Liver (tissue), 9 donors: Measurements from ENCODE around the gene OPTC. TPM values are rescaled to one million over a fixed set of nuclear protein-coding genes. Genes with fewer than 3 reads are reported as not detected.

ENCODE experiments used
- DNase-seq: peaks from one replicate; pipeline ENCODE4 v3.0.0-alpha.2; 2017; ENCODE audit warnings: low spot score
- H3K27ac ChIP-seq, 2 donors: one replicate each; pipeline ENCODE4 v1.7.0; 2013; ENCODE audit warnings: inconsistent platforms in 2 of 2, low read length in 2 of 2, control low read depth in 1 of 2, low read depth in 1 of 2, mild to moderate bottlenecking in 1 of 2
- H3K27me3 ChIP-seq, 4 donors: one replicate each; pipeline versions ENCODE4 v1.6.1 to v1.7.0; 2013; ENCODE audit warnings: low read length in 3 of 4, inconsistent platforms in 1 of 4, mild to moderate bottlenecking in 1 of 4, moderate library complexity in 1 of 4; ENCODE audit not compliant: control insufficient read depth in 4 of 4, insufficient read depth in 4 of 4
- H3K36me3 ChIP-seq, 4 donors: one replicate each; pipeline versions ENCODE4 v1.6.1 to v1.7.0; 2013; ENCODE audit warnings: low read length in 3 of 4, mild to moderate bottlenecking in 3 of 4, low read depth in 1 of 4, moderate library complexity in 1 of 4; ENCODE audit not compliant: control insufficient read depth in 4 of 4, insufficient read depth in 3 of 4
- H3K4me1 ChIP-seq, 4 donors: one replicate each; pipeline versions ENCODE4 v1.6.1 to v1.7.0; 2013; ENCODE audit warnings: low read length in 3 of 4, mild to moderate bottlenecking in 3 of 4, moderate library complexity in 1 of 4; ENCODE audit not compliant: control insufficient read depth in 4 of 4, insufficient read depth in 4 of 4
- H3K4me3 ChIP-seq, 3 donors: one replicate each; pipeline versions ENCODE4 v1.6.1 to v1.7.0; 2013; ENCODE audit warnings: low read length in 3 of 3, control low read depth in 1 of 3, low read depth in 1 of 3, mild to moderate bottlenecking in 1 of 3
- H3K9ac ChIP-seq, 2 donors: one replicate each; pipeline ENCODE4 v1.7.0; 2013; ENCODE audit warnings: low read length in 2 of 2, mild to moderate bottlenecking in 2 of 2, moderate library complexity in 2 of 2, control low read depth in 1 of 2, low read depth in 1 of 2
- H3K9me3 ChIP-seq, 4 donors: one replicate each; pipeline versions ENCODE4 v1.6.1 to v1.7.0; 2013; ENCODE audit warnings: low read length in 3 of 4; ENCODE audit not compliant: control insufficient read depth in 4 of 4
- EGR1 ChIP-seq, 2 donors: IDR thresholded peaks; 2 replicates each; pipeline ENCODE4 v1.6.1; 2016 to 2018; ENCODE audit warnings: antibody characterized with exemption in 2 of 2, low read depth in 2 of 2
- FOXA1 ChIP-seq: IDR thresholded peaks from 2 replicates; pipeline ENCODE4 v1.6.1; 2016; ENCODE audit warnings: antibody characterized with exemption
- FOXA2 ChIP-seq: IDR thresholded peaks from 2 replicates; pipeline ENCODE4 v1.6.1; 2016; ENCODE audit warnings: antibody characterized with exemption
- GABPA ChIP-seq, 2 donors: IDR thresholded peaks in 1 of 2; conservative IDR thresholded peaks in 1 of 2; 2 replicates each; pipeline ENCODE4 v1.6.1; 2016; ENCODE audit warnings: antibody characterized with exemption in 2 of 2, mild to moderate bottlenecking in 1 of 2, moderate library complexity in 1 of 2
- HNF4A ChIP-seq, 2 donors: conservative IDR thresholded peaks; 2 replicates each; pipeline ENCODE4 v1.6.1; 2016; ENCODE audit warnings: antibody characterized with exemption in 2 of 2, mild to moderate bottlenecking in 2 of 2
- HNF4G ChIP-seq: IDR thresholded peaks from 2 replicates; pipeline ENCODE4 v1.6.1; 2016; ENCODE audit warnings: antibody characterized with exemption
- RAD21 ChIP-seq, 2 donors: IDR thresholded peaks; 2 replicates each; pipeline ENCODE4 v1.6.1; 2016; ENCODE audit warnings: antibody characterized with exemption in 2 of 2, mild to moderate bottlenecking in 2 of 2
- RXRA ChIP-seq, 2 donors: IDR thresholded peaks; 2 replicates each; pipeline ENCODE4 v1.6.1; 2017 to 2018; ENCODE audit warnings: antibody characterized with exemption in 2 of 2, mild to moderate bottlenecking in 1 of 2
- SP1 ChIP-seq: IDR thresholded peaks from 2 replicates; pipeline ENCODE4 v1.6.1; 2018; ENCODE audit warnings: antibody characterized with exemption, mild to moderate bottlenecking
- TAF1 ChIP-seq: conservative IDR thresholded peaks from 2 replicates; pipeline ENCODE4 v1.6.1; 2016; ENCODE audit warnings: antibody characterized with exemption, mild to moderate bottlenecking
- YY1 ChIP-seq: IDR thresholded peaks from 2 replicates; pipeline ENCODE4 v1.6.1; 2016; ENCODE audit warnings: antibody characterized with exemption, mild to moderate bottlenecking
- WGBS: extraction: QIAGEN DNeasy Blood & Tissue Kit; methylation state at CpG from one replicate; pipeline ENCODE4 v1.1.7; 2013; 5-methylcytosine and 5-hydroxymethylcytosine counted together
- polyA plus RNA-seq, 2 donors: library from polyadenylated mRNA; stranded (reverse) in 1 of 2; unstranded in 1 of 2; fragments of 200-250 nt in 1 of 2; fragments of >200 nt in 1 of 2; fragmentation: Nextera tagmentation in 1 of 2; extraction: Ambion mirVana in 1 of 2; gene quantifications; one replicate each; pipeline versions ENCODE4 v1.2.1 to v1.2.3, GENCODE V29; 2013 to 2015
- total RNA-seq, 2 donors: library from RNA; depleted of rRNA; stranded (reverse); fragments of >200 nt; gene quantifications; one replicate each; pipeline ENCODE4 v1.2.3, GENCODE V29; 2014
- TF ChIP-seq, protein P1 (sequence below): IDR thresholded peaks from 2 replicates; pipeline ENCODE4 v1.6.1; 2016; ENCODE audit warnings: antibody characterized with exemption
- TF ChIP-seq, protein P2 (sequence below): IDR thresholded peaks from 2 replicates; pipeline ENCODE4 v1.6.1; 2016; ENCODE audit warnings: antibody characterized with exemption
- TF ChIP-seq, protein P3 (sequence below): IDR thresholded peaks from 2 replicates; pipeline ENCODE4 v1.6.1; 2016; ENCODE audit warnings: antibody characterized with exemption, mild to moderate bottlenecking
- TF ChIP-seq, protein P4 (sequence below): IDR thresholded peaks from 2 replicates; pipeline ENCODE4 v1.6.1; 2016; ENCODE audit warnings: antibody characterized with exemption
- TF ChIP-seq, protein P5 (sequence below): fragments of 150-350 bp; IDR thresholded peaks from 2 replicates; pipeline ENCODE4 v1.5.1; 2017; ENCODE audit warnings: improper control_type of control experiment, low read depth, low read length; ENCODE audit not compliant: missing input control
- donor health status: healthy.
- donor health status: healthy.
- donor health status: healthy.
- donor health status: healthy.
- donor health status: healthy.

The OPTC gene
- total and polyA plus RNA-seq, 4 donors: not detected

DNA sequence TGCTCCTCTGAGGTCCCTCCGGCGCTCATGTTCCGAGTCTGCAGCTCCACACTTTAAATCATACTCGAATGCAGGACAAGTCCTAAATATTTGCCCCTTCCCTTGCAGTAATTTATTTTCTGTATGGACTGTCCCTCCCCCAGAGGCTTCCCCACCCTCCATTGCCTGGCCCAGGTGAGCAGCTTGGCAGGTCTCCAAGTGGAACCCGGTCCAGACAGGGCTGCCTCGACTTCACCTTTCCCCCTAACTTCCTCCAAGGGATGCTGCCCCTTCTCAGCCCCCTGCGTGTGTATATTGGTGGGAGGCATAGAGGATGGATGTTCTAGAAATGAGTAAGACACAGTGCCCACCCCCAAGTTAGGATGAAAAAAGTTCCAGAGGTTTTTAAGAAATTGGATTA lies 5.4 kb upstream of the OPTC start:
- H3K36me3 ChIP-seq: no peaks in the 10 kb centered on the region
- no peak overlapping the region for H3K27ac ChIP-seq
- no peak overlapping the region for H3K4me3 ChIP-seq
- no peaks in the 10 kb centered on the region for H3K27me3 ChIP-seq
- WGBS: 75% methylated on average over 7 of the region's 7 CpGs
- H3K9me3 ChIP-seq: no peaks in the 10 kb centered on the region
- no peak for DNase-seq
- TF ChIP-seq, protein P1, sequence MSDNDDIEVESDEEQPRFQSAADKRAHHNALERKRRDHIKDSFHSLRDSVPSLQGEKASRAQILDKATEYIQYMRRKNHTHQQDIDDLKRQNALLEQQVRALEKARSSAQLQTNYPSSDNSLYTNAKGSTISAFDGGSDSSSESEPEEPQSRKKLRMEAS: no peak
- TF ChIP-seq FOXA2: no peak
- no peak for TF ChIP-seq RXRA (IDR thresholded peaks at IDR 0.05)
- no peak for TF ChIP-seq YY1
- no peak for TF ChIP-seq TAF1
- TF ChIP-seq, protein P2, sequence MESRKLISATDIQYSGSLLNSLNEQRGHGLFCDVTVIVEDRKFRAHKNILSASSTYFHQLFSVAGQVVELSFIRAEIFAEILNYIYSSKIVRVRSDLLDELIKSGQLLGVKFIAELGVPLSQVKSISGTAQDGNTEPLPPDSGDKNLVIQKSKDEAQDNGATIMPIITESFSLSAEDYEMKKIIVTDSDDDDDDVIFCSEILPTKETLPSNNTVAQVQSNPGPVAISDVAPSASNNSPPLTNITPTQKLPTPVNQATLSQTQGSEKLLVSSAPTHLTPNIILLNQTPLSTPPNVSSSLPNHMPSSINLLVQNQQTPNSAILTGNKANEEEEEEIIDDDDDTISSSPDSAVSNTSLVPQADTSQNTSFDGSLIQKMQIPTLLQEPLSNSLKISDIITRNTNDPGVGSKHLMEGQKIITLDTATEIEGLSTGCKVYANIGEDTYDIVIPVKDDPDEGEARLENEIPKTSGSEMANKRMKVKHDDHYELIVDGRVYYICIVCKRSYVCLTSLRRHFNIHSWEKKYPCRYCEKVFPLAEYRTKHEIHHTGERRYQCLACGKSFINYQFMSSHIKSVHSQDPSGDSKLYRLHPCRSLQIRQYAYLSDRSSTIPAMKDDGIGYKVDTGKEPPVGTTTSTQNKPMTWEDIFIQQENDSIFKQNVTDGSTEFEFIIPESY: no peak
- TF ChIP-seq HNF4A (conservative IDR thresholded peaks at IDR 0.05): no peak
- TF ChIP-seq GABPA (IDR thresholded peaks at IDR 0.05 in 1 of 2, conservative IDR thresholded peaks at IDR 0.05 in 1 of 2): no peak
- TF ChIP-seq EGR1 (IDR thresholded peaks at IDR 0.05; ENCODE audit: low read depth in 2 of 2): no peak
- no peak for TF ChIP-seq HNF4G
- TF ChIP-seq SP1: no peak
- TF ChIP-seq, protein P3, sequence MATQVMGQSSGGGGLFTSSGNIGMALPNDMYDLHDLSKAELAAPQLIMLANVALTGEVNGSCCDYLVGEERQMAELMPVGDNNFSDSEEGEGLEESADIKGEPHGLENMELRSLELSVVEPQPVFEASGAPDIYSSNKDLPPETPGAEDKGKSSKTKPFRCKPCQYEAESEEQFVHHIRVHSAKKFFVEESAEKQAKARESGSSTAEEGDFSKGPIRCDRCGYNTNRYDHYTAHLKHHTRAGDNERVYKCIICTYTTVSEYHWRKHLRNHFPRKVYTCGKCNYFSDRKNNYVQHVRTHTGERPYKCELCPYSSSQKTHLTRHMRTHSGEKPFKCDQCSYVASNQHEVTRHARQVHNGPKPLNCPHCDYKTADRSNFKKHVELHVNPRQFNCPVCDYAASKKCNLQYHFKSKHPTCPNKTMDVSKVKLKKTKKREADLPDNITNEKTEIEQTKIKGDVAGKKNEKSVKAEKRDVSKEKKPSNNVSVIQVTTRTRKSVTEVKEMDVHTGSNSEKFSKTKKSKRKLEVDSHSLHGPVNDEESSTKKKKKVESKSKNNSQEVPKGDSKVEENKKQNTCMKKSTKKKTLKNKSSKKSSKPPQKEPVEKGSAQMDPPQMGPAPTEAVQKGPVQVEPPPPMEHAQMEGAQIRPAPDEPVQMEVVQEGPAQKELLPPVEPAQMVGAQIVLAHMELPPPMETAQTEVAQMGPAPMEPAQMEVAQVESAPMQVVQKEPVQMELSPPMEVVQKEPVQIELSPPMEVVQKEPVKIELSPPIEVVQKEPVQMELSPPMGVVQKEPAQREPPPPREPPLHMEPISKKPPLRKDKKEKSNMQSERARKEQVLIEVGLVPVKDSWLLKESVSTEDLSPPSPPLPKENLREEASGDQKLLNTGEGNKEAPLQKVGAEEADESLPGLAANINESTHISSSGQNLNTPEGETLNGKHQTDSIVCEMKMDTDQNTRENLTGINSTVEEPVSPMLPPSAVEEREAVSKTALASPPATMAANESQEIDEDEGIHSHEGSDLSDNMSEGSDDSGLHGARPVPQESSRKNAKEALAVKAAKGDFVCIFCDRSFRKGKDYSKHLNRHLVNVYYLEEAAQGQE: no peak
- TF ChIP-seq, protein P4, sequence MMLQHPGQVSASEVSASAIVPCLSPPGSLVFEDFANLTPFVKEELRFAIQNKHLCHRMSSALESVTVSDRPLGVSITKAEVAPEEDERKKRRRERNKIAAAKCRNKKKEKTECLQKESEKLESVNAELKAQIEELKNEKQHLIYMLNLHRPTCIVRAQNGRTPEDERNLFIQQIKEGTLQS: no peak
- TF ChIP-seq FOXA1: no peak
- no peak overlapping the region for H3K9ac ChIP-seq
- H3K4me1 ChIP-seq: peaks cover 0 to 5% (median 3%) of the 10 kb centered on the region in 4 donors

DNA sequence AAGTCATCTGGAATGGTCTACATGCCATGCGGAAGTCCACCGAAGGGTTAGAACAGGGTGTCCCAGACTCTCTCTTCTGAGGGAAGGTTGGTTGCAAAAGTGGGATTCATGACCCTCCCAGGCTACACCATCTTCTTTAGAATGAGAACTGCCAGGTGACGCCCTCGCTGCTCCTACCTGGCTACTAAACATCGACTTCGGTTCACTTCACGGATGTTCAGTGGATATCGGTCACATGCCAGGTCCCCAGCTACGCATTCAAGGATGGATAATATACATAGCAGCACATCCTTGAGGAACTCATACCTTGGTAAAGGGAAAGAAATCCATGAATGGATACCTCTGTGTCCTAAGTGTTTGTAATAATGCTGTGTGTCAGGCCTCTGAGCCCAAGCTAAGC lies 3.3 kb upstream of the OPTC start:
- H3K27ac ChIP-seq: no peak overlapping the region
- WGBS: 96% methylated on average over 9 of the region's 9 CpGs

More for the DNA sequence above, 3.3 kb upstream of the OPTC start:
- no peak overlapping the region for H3K4me3 ChIP-seq
- no peaks in the 10 kb centered on the region for H3K27me3 ChIP-seq
- no peak overlapping the region for H3K9ac ChIP-seq
- TF ChIP-seq, protein P2: no peak
- TF ChIP-seq FOXA2 (no peak), HNF4G (no peak), SP1 (no peak), EGR1 (IDR thresholded peaks at IDR 0.05; ENCODE audit: low read depth in 2 of 2) (no peak), RXRA (IDR thresholded peaks at IDR 0.05) (no peak), FOXA1 (no peak), RAD21 (IDR thresholded peaks at IDR 0.05) (no peak)
- TF ChIP-seq, protein P5, sequence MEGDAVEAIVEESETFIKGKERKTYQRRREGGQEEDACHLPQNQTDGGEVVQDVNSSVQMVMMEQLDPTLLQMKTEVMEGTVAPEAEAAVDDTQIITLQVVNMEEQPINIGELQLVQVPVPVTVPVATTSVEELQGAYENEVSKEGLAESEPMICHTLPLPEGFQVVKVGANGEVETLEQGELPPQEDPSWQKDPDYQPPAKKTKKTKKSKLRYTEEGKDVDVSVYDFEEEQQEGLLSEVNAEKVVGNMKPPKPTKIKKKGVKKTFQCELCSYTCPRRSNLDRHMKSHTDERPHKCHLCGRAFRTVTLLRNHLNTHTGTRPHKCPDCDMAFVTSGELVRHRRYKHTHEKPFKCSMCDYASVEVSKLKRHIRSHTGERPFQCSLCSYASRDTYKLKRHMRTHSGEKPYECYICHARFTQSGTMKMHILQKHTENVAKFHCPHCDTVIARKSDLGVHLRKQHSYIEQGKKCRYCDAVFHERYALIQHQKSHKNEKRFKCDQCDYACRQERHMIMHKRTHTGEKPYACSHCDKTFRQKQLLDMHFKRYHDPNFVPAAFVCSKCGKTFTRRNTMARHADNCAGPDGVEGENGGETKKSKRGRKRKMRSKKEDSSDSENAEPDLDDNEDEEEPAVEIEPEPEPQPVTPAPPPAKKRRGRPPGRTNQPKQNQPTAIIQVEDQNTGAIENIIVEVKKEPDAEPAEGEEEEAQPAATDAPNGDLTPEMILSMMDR: no peak
- no peaks in the 10 kb centered on the region for H3K36me3 ChIP-seq
- DNase-seq: no peak
- peaks cover 0 to 5% (median 3%) of the 10 kb centered on the region in 4 donors for H3K4me1 ChIP-seq
- H3K9me3 ChIP-seq: no peaks in the 10 kb centered on the region
